Umbilical cord (tissue), 2 donors: ENCODE data around the gene ALG14. TPM values are rescaled to one million over a fixed set of nuclear protein-coding genes. Genes with fewer than 3 reads are reported as not detected.
"Not testable (repeated sequence)": the region's sequence is repeated elsewhere in the genome, so short reads cannot be mapped to it uniquely, and the experiment has no call there.

Experiments
- DNase-seq: peaks from one replicate; pipeline ENCODE4 v3.0.0-alpha.2; 2015; ENCODE audit warnings: low spot score
- total RNA-seq: library from RNA; depleted of rRNA; stranded (reverse); fragments of >200 nt; gene quantifications from one replicate; pipeline ENCODE4 v1.2.3, GENCODE V29; 2014; ENCODE audit warnings: low replicate concordance; ENCODE audit not compliant: insufficient read depth

ALG14 gene
- total RNA-seq, 1 donor from 2014 or later = 8.9 TPM

GRCh38 chr1:95088303-95088702, 15.6 kb upstream of the ALG14 start:
- no peak for DNase-seq

GRCh38 chr1:95086949-95087533, 14.3 kb upstream of the ALG14 start:
- peak; percentile 89 for DNase-seq

DNA sequence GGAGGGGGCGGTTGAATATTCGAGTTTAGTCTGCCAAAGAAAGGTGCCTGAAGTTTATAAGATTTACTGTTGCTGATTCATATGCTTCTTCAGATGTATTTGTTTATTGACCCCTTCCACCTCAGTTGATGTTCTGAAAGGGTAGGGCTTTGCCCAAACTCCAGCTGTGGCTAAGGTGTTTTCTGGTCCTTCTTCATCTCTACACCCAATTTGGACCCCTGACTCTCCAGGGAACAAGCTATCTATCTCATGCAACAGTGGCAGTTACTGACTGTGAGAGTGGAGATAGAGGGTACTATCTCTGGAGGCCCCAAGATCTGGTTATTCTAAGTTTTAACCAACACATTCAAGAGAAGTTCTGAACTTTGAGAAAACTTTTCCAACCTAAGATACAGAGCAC, 12.6 kb upstream of the ALG14 start:
- DNase-seq = no peak

- DNase-seq = peak; percentile 33
These were observed 11.8 kb upstream of the ALG14 start for GRCh38 chr1:95084317-95085176.

DNA sequence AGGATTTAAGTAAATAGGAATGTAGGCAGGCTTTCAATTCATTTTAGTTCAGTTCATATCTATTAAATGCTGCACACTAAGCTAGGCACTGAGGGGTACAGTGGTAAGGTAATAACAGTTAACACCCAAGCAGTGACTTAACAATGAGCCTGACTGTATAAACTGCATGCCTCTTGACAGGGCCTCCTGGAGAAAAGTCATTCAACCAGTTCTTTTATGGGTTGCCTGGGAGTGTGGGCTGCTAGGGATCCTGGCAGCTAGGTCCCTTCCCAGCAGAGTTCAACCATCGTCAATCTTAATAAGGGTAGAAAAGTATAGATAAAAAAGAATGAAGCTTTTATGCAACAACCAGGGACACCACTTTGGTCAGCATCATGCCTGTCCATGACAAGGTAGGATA, 8.1 kb upstream of the ALG14 start:
- no peak for DNase-seq

DNA sequence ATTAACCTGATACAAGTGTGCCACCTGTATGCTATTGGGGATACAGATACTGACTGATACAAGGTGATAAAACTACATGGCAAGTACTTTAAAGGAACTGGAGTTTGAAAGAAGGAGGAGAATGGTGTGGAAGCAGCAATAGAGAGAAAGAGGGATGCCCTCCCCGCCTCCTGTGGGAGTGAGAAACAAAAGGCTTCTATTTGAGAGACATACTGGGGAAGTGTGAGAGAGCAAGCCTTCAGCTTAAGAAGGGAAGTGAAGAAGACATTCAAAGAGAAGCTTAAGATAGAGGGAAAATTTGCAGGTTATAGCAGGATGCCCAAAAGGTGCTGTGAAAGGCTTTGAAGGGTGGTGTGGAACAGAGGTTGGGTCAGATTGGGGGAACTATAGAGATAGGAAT, 7.7 kb upstream of the ALG14 start:
- no peak for DNase-seq

- no peak for DNase-seq
These were observed 3.3 kb upstream of the ALG14 start for GRCh38 chr1:95076034-95076433.

- DNase-seq = no peak
These were observed 695 bp upstream of the ALG14 start for GRCh38 chr1:95073446-95073845.

GRCh38 chr1:95072117-95072516, 634 bp downstream of the ALG14 start:
- no peak for DNase-seq

- no peak for DNase-seq
These were observed 1.2 kb downstream of the ALG14 start for GRCh38 chr1:95071539-95071938.

- DNase-seq = no peak
These were observed 3.0 kb downstream of the ALG14 start for GRCh38 chr1:95069710-95070093.

GRCh38 chr1:95068956-95069709, 3.6 kb downstream of the ALG14 start:
- no peak for DNase-seq

- DNase-seq = no peak
These were observed 5.2 kb downstream of the ALG14 start for GRCh38 chr1:95067568-95067967.

GRCh38 chr1:95067062-95067461, 5.7 kb downstream of the ALG14 start:
- DNase-seq = no peak

DNA sequence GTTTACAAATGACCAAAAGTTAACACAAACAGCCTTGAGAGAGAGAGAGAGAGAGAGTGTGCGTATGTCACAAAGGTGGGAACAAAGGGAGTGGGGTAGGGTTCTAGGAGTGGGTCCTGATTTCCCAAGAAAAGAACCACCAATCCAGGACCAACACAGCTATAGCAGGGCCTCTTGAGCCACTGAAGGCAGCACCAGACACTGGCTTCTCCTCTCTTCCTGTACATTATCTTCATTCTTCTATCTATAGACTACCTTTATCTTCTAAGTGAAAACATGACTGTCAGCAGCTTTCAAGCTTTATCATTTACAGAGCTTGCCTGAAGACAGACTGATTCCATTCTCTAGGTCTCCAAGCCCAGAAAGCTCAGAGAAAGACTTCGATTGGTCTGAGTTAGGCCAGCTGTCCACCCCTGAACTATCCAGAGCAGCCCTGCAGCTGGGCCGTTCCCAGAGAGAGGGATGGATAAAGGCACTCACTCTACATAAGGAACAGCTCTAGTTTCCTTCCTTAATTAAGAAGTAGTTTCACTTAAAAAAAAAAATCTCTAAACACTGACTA, 11.2 kb downstream of the ALG14 start:
- no peak for DNase-seq

DNA sequence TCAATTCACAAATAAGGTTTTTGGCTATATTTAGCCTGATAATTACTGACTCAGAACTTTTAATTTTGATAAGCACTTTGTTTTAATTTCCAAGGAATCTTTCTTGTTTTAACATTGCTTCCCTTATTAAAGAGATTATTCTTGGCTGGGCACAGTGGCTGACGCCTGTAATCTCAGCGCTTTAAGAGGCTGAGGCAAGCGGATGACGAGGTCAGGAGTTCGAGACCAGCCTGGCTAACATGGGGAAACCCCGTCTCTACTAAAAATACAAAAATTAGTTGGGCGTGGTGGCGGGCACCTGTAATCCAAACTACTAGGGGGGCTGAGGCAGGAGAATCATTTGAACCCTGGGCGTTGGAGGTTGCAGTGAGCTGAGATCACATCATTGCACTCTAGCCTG, 13.8 kb downstream of the ALG14 start:
- DNase-seq = no peak

GRCh38 chr1:95057351-95057750, 15.4 kb downstream of the ALG14 start:
- DNase-seq = no peak

- DNase-seq = no peak
These were observed 22.8 kb downstream of the ALG14 start for GRCh38 chr1:95049935-95050334.

DNA sequence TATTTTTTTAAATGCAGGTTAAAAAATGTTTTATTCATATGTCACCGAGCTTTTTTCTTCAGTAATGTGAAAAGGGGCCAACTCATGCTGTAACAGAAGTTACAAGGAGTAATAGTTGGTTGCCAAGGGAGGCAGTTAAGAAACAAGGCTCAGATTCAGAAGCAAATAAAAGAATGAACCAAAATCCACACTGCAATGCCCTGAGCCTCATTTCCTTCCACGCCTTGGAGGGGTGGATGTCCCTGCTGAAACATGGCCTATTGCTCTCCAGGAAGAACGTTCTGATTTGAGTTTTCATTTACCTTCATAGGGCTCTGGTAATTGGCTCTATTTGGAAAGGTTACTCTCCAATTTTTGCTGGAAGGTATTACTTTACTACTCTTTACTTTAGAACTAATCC, 24.4 kb downstream of the ALG14 start:
- no peak for DNase-seq

DNA sequence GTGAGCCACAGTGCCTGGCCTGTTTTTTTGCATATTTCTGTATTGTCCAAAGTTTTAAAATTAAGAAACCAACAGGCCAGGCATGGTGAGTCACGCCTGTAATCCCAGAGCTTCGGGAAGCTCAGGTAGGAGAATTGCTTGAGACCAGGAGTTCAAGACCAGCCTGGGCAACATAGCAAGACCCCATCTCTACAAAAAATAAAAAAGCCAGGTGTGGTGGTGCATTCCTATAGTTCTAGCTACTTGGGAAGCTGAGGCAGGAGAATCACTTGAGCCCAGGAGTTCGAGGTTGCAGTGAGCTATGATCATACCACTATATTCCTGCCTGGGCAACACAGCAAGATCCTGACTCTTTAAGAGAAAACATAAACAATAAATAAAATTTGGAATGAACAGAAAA, 25.1 kb downstream of the ALG14 start:
- not testable (repeated sequence) for DNase-seq

- no peak for DNase-seq
These were observed 26.4 kb downstream of the ALG14 start for GRCh38 chr1:95046359-95046758.
